ENCODE data around the gene ZCRB1. TPM values are rescaled to one million over a fixed set of nuclear protein-coding genes. Genes with fewer than 3 reads are reported as not detected.

Gene ZCRB1
- total RNA-seq, 1 experiment from 2014 or later: 38.9 TPM

GRCh38 chr12:42325326-42325652 lies 605 bp downstream of the ZCRB1 start:
- TF ChIP-seq CTCF (IDR thresholded peaks at IDR 0.05; ENCODE audit: unreplicated experiment): no peak
- BruUV-seq (replicated peaks): no TSS peak
- CTCF ChIA-PET: no interaction called here
- DNase-seq: no peak
- peak overlapping the region; percentile 96 for H3K27ac Mint-ChIP-seq (ENCODE audit: unreplicated experiment)
- H3K4me3 Mint-ChIP-seq (ENCODE audit: low read depth, unreplicated experiment): peak overlapping the region; percentile 94
- H3K27me3 Mint-ChIP-seq (ENCODE audit: unreplicated experiment): no peaks in the 10 kb centered on the region
- H3K4me1 Mint-ChIP-seq (ENCODE audit: low read depth, unreplicated experiment): peaks cover 24% of the 10 kb centered on the region
- intact Hi-C loops (cut with micrococcal nuclease; ENCODE audit: unreplicated experiment): loop anchor here (5.0 kb wide), 1 partner anchor 183 kb away; the partner anchor contains the start of gene GXYLT1
- peaks cover 25% of the 10 kb centered on the region for H3K36me3 Mint-ChIP-seq (ENCODE audit: insufficient read depth, unreplicated experiment)
- no peaks in the 10 kb centered on the region for H3K9me3 Mint-ChIP-seq (ENCODE audit: low read depth, unreplicated experiment)

- no peak for TF ChIP-seq CTCF (IDR thresholded peaks at IDR 0.05; ENCODE audit: unreplicated experiment)
- DNase-seq: no peak
- intact Hi-C loops (cut with micrococcal nuclease; ENCODE audit: unreplicated experiment): no loop called here
- no peaks in the 10 kb centered on the region for H3K27me3 Mint-ChIP-seq (ENCODE audit: unreplicated experiment)
- BruUV-seq (replicated peaks): no TSS peak
- H3K27ac Mint-ChIP-seq (ENCODE audit: unreplicated experiment): no peak overlapping the region
- H3K4me1 Mint-ChIP-seq (ENCODE audit: low read depth, unreplicated experiment): peaks cover 16% of the 10 kb centered on the region
- CTCF ChIA-PET: no interaction called here
- H3K9me3 Mint-ChIP-seq (ENCODE audit: low read depth, unreplicated experiment): no peaks in the 10 kb centered on the region
- H3K4me3 Mint-ChIP-seq (ENCODE audit: low read depth, unreplicated experiment): no peak overlapping the region
- peaks cover 25% of the 10 kb centered on the region for H3K36me3 Mint-ChIP-seq (ENCODE audit: insufficient read depth, unreplicated experiment)
Observed at GRCh38 chr12:42323856-42324255, 2.0 kb downstream of the ZCRB1 start.

GRCh38 chr12:42322567-42322966 lies 3.3 kb downstream of the ZCRB1 start:
- H3K4me3 Mint-ChIP-seq (ENCODE audit: low read depth, unreplicated experiment): no peak overlapping the region
- H3K9me3 Mint-ChIP-seq (ENCODE audit: low read depth, unreplicated experiment): no peaks in the 10 kb centered on the region
- CTCF ChIA-PET: no interaction called here
- intact Hi-C loops (cut with micrococcal nuclease; ENCODE audit: unreplicated experiment): no loop called here
- H3K27ac Mint-ChIP-seq (ENCODE audit: unreplicated experiment): no peak overlapping the region
- peaks cover 8% of the 10 kb centered on the region for H3K4me1 Mint-ChIP-seq (ENCODE audit: low read depth, unreplicated experiment)
- no peak for DNase-seq
- H3K36me3 Mint-ChIP-seq (ENCODE audit: insufficient read depth, unreplicated experiment): peaks cover 24% of the 10 kb centered on the region
- H3K27me3 Mint-ChIP-seq (ENCODE audit: unreplicated experiment): no peaks in the 10 kb centered on the region
- BruUV-seq (replicated peaks): no TSS peak
- no peak for TF ChIP-seq CTCF (IDR thresholded peaks at IDR 0.05; ENCODE audit: unreplicated experiment)

- BruUV-seq (replicated peaks): no TSS peak
Observed at GRCh38 chr12:42320796-42321195, 5.1 kb downstream of the ZCRB1 start.

More at GRCh38 chr12:42320796-42321195, 5.1 kb downstream of the ZCRB1 start:
- Mint-ChIP-seq H3K36me3 (ENCODE audit: insufficient read depth, unreplicated experiment) (peaks cover 6% of the 10 kb centered on the region), H3K4me1 (ENCODE audit: low read depth, unreplicated experiment) (no peaks in the 10 kb centered on the region), H3K9me3 (ENCODE audit: low read depth, unreplicated experiment) (no peaks in the 10 kb centered on the region), H3K27me3 (ENCODE audit: unreplicated experiment) (no peaks in the 10 kb centered on the region), H3K4me3 (ENCODE audit: low read depth, unreplicated experiment) (no peak overlapping the region), H3K27ac (ENCODE audit: unreplicated experiment) (no peak overlapping the region)
- DNase-seq: no peak
- CTCF ChIA-PET: no interaction called here
- intact Hi-C loops (cut with micrococcal nuclease; ENCODE audit: unreplicated experiment): no loop called here
- no peak for TF ChIP-seq CTCF (IDR thresholded peaks at IDR 0.05; ENCODE audit: unreplicated experiment)

Data from Calu3 (cell line).